Left lung (tissue), 14 donors: Measurements from ENCODE around the gene CEP97. TPM values are rescaled to one million over a fixed set of nuclear protein-coding genes. Genes with fewer than 3 reads are reported as not detected.

Experiments used
- ATAC-seq: fragments of 200-7000 bp; cut with Tn5 transposase; one replicate; pipeline ENCODE4 v1.9.1; 2020; ENCODE audit warnings: moderate library complexity
- DNase-seq, 4 donors: peaks; one replicate each; pipeline ENCODE4 v3.0.0-alpha.2; 2013 to 2020
- H3K27ac ChIP-seq, 2 donors: fragments of 200-600 bp; sonication (generic) in 1 of 2; one replicate each; pipeline versions ENCODE4 v1.5.0 to v1.8.0; 2020 to 2021
- H3K27me3 ChIP-seq, 2 donors: fragments of 200-600 bp; sonication (generic) in 1 of 2; one replicate each; pipeline versions ENCODE4 v1.5.0 to v1.8.0; 2020 to 2021
- H3K36me3 ChIP-seq, 2 donors: fragments of 200-600 bp; sonication (generic) in 1 of 2; one replicate each; pipeline versions ENCODE4 v1.5.0 to v1.8.0; 2020 to 2021
- H3K4me1 ChIP-seq, 2 donors: fragments of 200-600 bp; one replicate each; pipeline ENCODE4 v1.8.0; 2021
- H3K4me3 ChIP-seq, 2 donors: fragments of 200-600 bp; sonication (generic) in 1 of 2; one replicate each; pipeline versions ENCODE4 v1.5.0 to v1.8.0; 2020 to 2021; ENCODE audit warnings: mild to moderate bottlenecking in 1 of 2
- H3K9me3 ChIP-seq, 2 donors: fragments of 200-600 bp; sonication (generic) in 1 of 2; one replicate each; pipeline versions ENCODE4 v1.5.0 to v1.8.0; 2020 to 2021
- CTCF ChIP-seq, 2 donors: fragments of 200-600 bp; sonication (generic) in 1 of 2; IDR thresholded peaks; one replicate each; pipeline versions ENCODE4 v1.5.0 to v1.8.0; 2021; ENCODE audit warnings: antibody characterized with exemption in 2 of 2
- intact Hi-C, 2 donors: fragments of 100-400 bp; cut with DNase I; formaldehyde crosslinking; loops; one replicate each; pipeline versions ENCODE4 v1.11.2 to v1.14.2; 2022
- long read RNA-seq, 12 donors: library from polyadenylated mRNA in 2 of 12; unstranded in 2 of 12; transcript quantifications; one replicate each; pipeline ENCODE4 v2.0.0 and lab custom pipeline, GENCODE V29; 2019 to 2026
- polyA plus RNA-seq, 6 donors: library from polyadenylated mRNA; unstranded; fragments of 120-200 nt; gene quantifications; one replicate each; pipeline ENCODE4 v1.2.1, GENCODE V29; 2013; ENCODE audit not compliant: insufficient read length in 6 of 6
- total RNA-seq, 2 donors: library from RNA; stranded (reverse); fragmentation: NEBNext Ultra II Directional; extraction: Animal tissue kit (Norgen Biotek cat#: 25700); gene quantifications; one replicate each; pipeline ENCODE4 v1.2.1, GENCODE V29; 2021
- donor health status: DM: no; HTN: yes; CAD: no.
- donor health status: DM: no; HTN: no; CAD: no.

The CEP97 gene, protein sequence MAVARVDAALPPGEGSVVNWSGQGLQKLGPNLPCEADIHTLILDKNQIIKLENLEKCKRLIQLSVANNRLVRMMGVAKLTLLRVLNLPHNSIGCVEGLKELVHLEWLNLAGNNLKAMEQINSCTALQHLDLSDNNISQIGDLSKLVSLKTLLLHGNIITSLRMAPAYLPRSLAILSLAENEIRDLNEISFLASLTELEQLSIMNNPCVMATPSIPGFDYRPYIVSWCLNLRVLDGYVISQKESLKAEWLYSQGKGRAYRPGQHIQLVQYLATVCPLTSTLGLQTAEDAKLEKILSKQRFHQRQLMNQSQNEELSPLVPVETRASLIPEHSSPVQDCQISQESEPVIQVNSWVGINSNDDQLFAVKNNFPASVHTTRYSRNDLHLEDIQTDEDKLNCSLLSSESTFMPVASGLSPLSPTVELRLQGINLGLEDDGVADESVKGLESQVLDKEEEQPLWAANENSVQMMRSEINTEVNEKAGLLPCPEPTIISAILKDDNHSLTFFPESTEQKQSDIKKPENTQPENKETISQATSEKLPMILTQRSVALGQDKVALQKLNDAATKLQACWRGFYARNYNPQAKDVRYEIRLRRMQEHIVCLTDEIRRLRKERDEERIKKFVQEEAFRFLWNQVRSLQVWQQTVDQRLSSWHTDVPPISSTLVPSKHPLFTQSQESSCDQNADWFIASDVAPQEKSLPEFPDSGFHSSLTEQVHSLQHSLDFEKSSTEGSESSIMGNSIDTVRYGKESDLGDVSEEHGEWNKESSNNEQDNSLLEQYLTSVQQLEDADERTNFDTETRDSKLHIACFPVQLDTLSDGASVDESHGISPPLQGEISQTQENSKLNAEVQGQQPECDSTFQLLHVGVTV
- 10 to 100 TPM in 1 of 2 donors, 1 to 10 TPM in 1; 8.5 to 11.2 TPM for total RNA-seq
- 10 to 100 TPM; 17.7 to 23.7 (median 20.0) TPM for polyA plus RNA-seq
- long read RNA-seq, donor 1, result 0 reads
- long read RNA-seq, donor 2, partial matches to known transcripts, result 0 of 1 reads
- long read RNA-seq, donor 2, other reads (novel, unspliced or antisense), result 0 of 1 reads
- long read RNA-seq, donor 3, full-length matches to known transcripts, result 2 of 2 reads
- long read RNA-seq, donor 3, partial matches to known transcripts, result 0 of 2 reads
- long read RNA-seq, donor 3, other reads (novel, unspliced or antisense), result 0 of 2 reads
- long read RNA-seq, donor 4, partial matches to known transcripts, result 1 of 2 reads
- long read RNA-seq, donor 4, other reads (novel, unspliced or antisense), result 1 of 2 reads
- long read RNA-seq, donor 5, full-length matches to known transcripts, result 3 of 3 reads
- long read RNA-seq, donor 5, partial matches to known transcripts, result 0 of 3 reads
- long read RNA-seq, donor 5, other reads (novel, unspliced or antisense), result 0 of 3 reads
- long read RNA-seq, donor 6, result 0 reads
- long read RNA-seq, donor 7, result 0 reads
- long read RNA-seq, donor 8, full-length matches to known transcripts, result 1 of 1 reads
- long read RNA-seq, donor 8, partial matches to known transcripts, result 0 of 1 reads
- long read RNA-seq, donor 8, other reads (novel, unspliced or antisense), result 0 of 1 reads
- long read RNA-seq, donor 9, result 0 reads
- long read RNA-seq, donor 10, result 0 reads
- long read RNA-seq, donor 11, result 0 reads
- long read RNA-seq, donor 12, result 0 reads

GRCh38 chr3:101724329-101725193 lies at the start of gene CEP97:
CEP97 (plus strand) TSS chr3:101724614; CDS start chr3:101724677, 63 bp downstream.
- no peak for TF ChIP-seq CTCF (IDR thresholded peaks at IDR 0.05)
- Histone ChIP-seq H3K27ac (peak within 1 kb of the TSS; percentile 53 to 83), H3K36me3 (peaks cover 0 to 15% of the 10 kb centered on the region in 2 donors), H3K4me1 (peaks cover 4 to 48% of the 10 kb centered on the region in 2 donors), H3K4me3 (peak within 1 kb of the TSS; percentile 74 to 80), H3K9me3 (no peaks in the 10 kb centered on the region), H3K27me3 (no peaks in the 10 kb centered on the region)
- peak; percentile 100 for ATAC-seq
- peak; percentile 93 to 97 (median 94) for DNase-seq
- intact Hi-C loops, result no loop called here

GRCh38 chr3:101675709-101676215 lies 48.7 kb upstream of the CEP97 start:
- H3K4me1 ChIP-seq, result peaks cover 20 to 41% of the 10 kb centered on the region in 2 donors
- DNase-seq (no peak), ATAC-seq (no peak)
- H3K9me3 ChIP-seq, result no peaks in the 10 kb centered on the region
- H3K36me3 ChIP-seq, result peaks cover 0 to 25% of the 10 kb centered on the region in 2 donors
- H3K27ac ChIP-seq, result peak overlapping the region; percentile 93 to 98
- no peaks in the 10 kb centered on the region for H3K27me3 ChIP-seq
- intact Hi-C loops, result no loop called here
- peak overlapping the region; percentile 73 to 89 for H3K4me3 ChIP-seq
- no peak for TF ChIP-seq CTCF (IDR thresholded peaks at IDR 0.05)

- Histone ChIP-seq H3K27ac (peak overlapping the region; percentile 93 to 98), H3K27me3 (no peaks in the 10 kb centered on the region), H3K4me1 (peaks cover 20 to 44% of the 10 kb centered on the region in 2 donors), H3K4me3 (peak overlapping the region; percentile 73 to 89), H3K36me3 (peaks cover 0 to 25% of the 10 kb centered on the region in 2 donors), H3K9me3 (no peaks in the 10 kb centered on the region)
- peak; percentile 95 for ATAC-seq
- peak; percentile 93 to 99 (median 98) for DNase-seq
- intact Hi-C loops, result no loop called here
- peak in 1 of 2 donors; percentile 26 for TF ChIP-seq CTCF (IDR thresholded peaks at IDR 0.05)
These were observed 48.1 kb upstream of the CEP97 start for GRCh38 chr3:101676216-101676764.
